ENCODE measurements around the gene PRKG1.

GRCh38 chr10:51342381-51342780 lies 268.1 kb downstream of the PRKG1 start:
- TF ChIP-seq POLR2AphosphoS5 (IDR thresholded peaks at IDR 0.05) = no peak
- TF ChIP-seq CTCF (IDR thresholded peaks at IDR 0.05) = no peak
- no peak for TF ChIP-seq POLR2A (IDR thresholded peaks at IDR 0.05; ENCODE audit: low read depth)
- no peak for TF ChIP-seq EP300 (IDR thresholded peaks at IDR 0.05)

Data from esophagus muscularis mucosa (tissue), 4 donors.